Daoy (cell line): ENCODE data around the gene FBN2. TPM values are rescaled to one million over a fixed set of nuclear protein-coding genes. Genes with fewer than 3 reads are reported as not detected.
A peak's percentile ranks its signal among the peaks of the same experiment; 100 is the strongest.

Source experiments
- DNase-seq: peaks from one replicate; pipeline ENCODE4 v3.0.0-alpha.2; 2015; ENCODE audit warnings: low read depth
- total RNA-seq: library from RNA; depleted of rRNA; stranded (reverse); fragments of >200 nt; shearing (Covaris generic); gene quantifications from 2 replicates; pipeline ENCODE4 v1.2.3, GENCODE V29; 2014; rRNA removed

Gene FBN2
- 18.7 and 19.1 TPM in 2 replicates for total RNA-seq

DNA sequence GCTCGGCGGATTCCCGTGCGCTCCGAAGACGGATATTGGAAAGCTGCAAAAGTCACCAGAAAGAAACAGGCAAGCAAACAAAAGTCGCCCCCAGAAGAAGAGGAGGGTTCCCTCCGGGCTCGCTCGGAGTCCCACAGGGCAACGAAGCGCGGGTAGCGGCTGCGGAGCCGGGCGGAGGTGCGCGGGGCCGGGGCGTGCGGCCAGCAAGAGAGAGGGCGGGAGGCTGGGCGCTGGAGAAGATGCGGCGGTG is at the start of gene FBN2:
Gene FBN2, minus strand, starts transcription at position 246 of the 250 bp plus-strand sequence. CDS start 642 bp downstream, outside the sequence.
- DNase-seq, result no peak

DNA sequence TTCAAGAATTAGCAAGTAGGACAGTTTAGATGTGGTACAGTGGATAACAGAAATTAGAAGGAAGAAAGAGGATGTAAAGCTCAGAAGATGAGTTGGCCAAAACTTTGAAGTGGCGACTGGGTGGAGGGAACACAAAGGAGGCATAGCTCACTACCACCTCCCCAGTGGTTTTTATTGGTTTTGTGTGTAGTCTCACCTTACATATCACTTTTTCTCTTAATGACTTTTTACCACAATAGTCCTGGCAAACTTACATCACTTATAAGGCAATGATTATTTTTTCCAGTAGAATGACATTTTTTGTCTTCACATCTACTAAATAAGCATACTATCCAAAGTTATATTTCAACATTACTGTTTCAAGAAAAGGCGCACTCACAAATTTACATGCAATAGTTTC is 49.2 kb upstream of the FBN2 start:
- DNase-seq, result no peak

DNA sequence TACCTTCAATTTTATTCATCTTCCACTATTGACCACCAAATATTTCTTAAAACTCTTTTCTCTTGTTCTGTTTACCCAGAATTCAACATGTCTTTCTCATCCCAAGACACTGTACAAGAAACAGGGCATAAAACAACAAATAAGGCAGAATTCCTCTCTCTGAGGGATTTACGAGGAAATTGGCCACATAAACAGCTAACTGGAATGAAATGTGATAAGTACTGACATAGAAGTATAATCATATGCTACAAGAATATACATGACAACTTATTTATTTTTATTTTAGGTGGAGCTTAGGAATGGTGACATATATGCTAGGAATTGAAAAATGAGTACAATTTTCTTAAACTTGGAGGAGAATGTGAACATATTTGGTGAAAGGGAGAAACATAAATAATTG is 48.8 kb upstream of the FBN2 start:
- DNase-seq, result no peak

DNA sequence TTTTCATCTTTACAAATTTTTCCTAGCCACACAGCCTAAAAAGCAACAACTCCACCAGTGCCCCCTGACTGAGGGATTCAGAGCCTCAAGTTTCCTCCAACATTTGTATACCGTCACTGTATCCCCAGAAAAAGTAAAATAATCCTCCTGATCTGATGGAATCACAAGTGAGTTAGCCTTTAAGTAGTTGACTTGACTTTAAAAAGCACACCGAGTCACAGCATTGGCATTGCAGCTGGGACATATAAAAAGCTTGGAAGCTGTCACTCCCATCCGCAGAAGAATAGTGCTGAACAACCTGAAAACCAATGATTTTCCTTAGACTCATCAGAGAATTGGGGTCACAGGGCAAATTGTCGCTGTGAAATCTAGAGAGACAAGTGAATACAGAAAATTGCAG is 41.6 kb upstream of the FBN2 start:
- no peak for DNase-seq

DNA sequence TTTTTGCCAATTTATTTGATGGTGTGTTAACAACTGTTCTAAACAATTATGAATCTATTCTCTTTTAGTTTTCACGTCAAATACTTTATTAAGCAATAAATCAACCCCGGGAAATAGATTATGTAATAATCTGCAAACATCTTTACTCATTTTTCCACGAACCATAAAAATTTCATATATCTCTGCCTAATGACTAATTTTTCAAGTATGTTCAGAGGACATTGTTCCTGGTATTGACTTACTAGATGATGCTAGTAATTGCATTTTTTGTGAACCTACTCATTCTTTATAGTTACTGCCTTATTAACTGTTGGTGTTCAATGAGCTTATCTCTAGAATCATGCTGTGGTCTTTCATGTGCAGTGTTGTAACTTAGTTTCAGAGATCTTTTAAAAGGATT is 41.0 kb upstream of the FBN2 start:
- no peak for DNase-seq

DNA sequence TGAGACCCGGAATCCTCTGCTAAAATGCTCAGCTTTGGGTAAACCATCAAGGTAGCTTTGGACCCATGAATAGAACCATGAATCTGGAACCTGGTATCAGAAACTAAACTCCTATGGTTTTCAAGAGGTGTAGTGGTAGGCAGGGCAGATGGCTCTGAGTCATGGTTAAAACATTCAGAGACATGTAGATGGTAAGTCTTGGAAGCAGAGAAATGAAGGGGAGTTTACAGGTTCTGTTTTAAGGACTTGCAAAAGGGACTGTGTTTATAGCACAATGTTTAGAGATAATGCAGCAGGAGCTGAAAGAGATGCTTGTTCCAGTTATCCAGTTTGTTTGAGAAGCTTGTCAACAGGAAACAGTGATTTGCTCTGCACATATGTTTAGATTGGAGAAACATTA is 36.0 kb upstream of the FBN2 start:
- DNase-seq, result peak; percentile 28

DNA sequence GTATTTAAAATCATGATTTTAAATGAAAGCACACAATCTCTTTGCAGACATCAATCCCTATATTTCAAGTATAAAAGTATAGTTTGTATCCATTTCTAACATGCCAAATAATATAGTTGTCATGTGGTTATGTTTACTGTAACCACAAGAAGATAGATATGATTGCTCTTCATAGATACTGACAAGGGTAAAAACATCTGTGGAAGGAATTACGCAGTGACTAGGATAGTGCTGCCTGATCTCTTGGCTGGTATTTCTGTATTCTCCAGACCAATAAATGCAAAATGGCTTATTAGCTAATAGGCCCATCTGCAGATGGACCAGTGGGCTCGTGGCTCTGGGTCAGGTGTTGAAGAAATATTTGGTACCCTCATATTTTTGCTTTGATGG is 34.9 kb upstream of the FBN2 start:
- DNase-seq, result no peak

DNA sequence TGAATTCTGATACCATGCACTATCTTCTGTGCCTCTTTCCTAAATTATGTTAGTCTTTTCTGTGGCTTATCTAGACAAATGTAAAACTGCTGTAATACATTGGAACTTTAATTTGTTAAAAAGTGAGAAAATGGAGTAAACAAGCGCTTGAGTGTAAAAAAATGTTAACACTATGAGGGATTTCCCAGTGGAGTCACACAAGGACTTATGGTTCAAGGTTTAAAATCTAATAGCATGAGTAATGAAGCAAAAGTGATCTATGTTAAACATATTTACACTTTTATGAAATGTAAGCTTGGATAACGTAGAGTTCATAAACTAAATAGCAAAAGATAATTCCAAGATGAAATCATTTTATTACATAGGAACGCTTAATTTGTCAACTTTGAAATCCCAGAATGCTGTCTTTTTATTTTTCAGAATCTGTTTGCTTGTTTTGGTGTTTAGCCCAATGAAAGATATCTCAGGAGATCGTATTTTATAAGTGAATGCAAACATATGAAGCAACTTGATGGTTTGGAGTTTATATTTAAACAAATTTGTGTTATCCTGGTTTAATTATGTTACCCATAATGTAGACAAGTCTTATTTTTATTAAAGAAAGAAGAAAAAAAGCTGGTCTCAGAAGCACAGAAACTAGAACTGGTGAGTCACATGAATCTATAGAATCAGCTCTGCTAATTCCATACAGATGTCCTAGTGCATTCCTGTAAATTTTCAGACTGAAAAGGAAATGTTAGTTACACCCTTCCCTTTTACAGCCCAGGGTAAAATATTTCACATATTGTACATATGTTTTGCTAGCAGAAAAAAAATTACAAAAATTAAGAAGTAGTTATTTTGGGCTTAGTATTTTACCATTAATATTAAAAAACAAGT is 34.2 kb upstream of the FBN2 start:
- no peak for DNase-seq

DNA sequence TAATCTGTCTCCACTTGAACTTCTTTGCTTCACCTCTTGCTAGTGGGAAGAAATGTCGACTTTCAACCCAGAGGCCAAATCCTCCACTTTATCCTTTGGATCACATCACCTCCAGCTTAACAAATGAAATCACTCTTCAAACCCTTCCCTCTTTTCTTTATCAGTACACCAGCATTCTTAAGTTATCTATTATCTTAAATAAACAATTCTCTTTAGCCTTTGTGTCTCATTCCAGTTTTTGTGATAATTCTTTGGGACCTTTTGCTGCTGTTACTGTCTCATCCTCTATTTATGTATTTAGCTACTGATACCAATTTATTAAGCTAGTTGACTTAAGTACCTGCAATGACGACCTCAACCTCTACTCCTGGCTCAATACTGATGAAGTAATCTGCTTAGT is 28.1 kb upstream of the FBN2 start:
- no peak for DNase-seq

DNA sequence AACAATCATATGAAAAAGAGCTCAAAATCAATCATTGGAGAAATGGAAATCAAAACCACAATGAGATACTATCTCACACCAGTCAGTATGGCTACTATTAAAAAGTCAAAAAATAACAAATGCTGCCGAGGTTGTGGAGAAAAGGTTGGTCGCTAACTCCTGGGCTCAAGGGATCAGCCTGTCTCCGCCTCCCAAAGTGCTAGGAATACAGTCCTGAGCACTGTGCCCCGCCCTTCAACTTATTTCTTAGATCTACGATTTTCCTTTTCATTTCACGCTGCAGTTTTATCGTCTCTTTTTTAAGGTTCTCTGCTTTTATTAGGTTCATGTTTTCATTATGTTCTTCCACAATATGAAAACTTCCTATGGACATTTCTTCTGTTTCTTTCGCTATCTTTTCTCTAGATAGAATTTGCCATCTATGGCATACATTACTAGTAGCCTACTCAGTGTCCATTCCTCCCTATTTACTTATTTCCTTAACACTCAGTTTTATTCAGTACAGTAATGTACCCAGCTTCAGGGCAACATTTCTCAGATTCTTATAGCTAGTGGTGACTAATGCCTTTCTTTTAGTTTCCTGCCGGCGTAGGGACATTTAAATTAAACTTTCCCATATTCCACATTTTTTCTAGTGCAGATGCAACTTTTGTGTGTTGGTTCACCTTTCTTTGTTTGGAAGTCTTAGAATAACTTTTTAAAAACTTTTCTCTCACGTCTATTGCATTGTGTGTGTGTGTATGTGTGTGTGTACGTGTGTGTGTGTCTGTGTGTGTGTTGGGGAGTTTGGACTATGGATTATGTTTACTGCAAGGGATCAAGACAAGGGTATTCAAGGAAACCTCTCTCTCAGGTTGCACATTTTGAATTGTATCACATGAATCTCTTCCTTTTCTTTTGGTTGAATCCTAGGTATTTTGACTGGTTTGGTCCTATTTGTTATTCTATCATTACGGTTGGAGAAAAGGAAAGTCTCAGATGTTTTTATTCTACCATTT is 21.6 kb upstream of the FBN2 start:
- no peak for DNase-seq

DNA sequence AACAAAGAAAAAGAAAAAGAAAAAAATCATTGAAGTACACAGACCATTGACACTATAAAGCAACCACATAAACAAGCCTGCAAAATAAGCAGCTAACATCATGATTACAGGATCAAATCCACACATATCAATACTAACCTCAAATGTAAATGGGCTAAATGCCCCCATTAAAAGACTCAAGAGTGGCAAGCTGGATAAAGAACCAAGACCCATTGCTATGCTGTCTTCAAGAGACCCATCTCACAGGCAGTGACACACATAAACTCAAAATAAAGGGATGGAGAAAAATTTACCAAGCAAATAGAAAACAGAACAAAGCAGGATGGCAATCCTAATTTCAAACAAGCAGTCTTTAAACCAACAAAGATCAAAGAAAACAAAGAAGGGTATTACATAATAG is 15.7 kb upstream of the FBN2 start:
- no peak for DNase-seq

DNA sequence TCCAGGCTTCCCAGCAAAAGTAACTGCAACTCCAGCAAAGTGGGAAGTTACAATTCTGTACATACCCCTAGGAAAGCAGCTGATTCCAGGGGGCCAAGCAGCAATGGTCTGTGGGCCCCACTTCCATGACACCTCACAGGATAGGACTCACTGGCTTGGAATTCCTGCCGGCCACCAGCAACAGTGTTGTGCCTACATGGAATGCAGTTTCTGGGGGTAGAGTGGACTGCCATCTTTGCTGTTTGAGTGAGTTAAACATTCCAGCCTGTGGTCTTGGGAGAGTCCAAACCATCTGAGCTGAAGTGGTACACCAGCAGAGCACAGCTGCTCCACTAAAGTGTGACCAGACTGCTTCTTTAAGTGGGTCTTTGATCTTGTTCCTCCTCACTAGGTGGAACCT is 13.4 kb upstream of the FBN2 start:
- peak; percentile 32 for DNase-seq

DNA sequence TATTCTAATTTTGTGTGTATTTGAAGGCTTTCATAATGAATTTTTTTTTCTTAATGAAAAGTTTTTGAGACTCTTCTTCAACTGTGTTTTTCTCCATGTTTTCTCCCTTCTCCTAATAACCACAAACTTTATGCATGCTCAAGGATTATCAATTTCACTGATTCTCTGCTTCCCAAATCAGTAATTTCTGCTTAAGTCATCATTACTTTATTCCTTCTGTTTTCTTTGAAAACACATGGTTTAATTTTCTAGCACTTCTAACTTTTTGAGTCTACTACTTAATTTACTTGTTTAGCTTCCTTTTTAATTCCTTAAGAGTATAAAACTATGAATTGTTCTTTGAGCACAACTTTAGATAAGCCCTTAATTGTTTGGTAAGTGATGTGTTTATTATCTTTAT is 11.5 kb upstream of the FBN2 start:
- no peak for DNase-seq

DNA sequence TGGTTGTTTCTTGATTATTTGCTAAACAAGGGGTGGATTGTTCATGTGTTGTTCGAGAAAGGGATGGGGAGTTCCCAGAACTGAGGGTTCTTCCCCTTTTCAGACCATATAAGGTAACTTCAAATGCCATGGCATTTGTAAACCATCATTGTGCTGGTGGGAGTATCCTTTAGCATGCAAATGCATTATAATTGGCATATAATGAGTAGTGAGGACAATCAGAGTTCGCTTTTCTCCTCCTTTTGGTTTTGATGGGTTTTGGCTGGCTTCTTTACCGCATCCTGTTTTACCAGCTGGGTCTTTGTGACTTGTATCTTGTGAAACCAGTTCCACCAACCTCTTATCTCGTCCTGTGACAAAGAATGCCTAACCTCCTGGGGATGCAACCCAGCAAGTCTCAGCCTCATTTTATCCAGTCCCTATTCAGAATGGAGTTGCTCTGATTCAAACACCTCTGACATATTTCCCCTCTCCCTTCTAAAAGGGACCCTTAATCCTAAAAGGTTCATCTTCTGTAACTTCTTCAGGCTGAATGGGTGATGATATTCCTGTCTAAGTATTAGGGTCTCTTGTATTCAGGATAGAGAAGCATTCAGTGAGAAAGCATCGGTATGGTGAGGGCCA is 8.7 kb upstream of the FBN2 start:
- DNase-seq, result no peak

DNA sequence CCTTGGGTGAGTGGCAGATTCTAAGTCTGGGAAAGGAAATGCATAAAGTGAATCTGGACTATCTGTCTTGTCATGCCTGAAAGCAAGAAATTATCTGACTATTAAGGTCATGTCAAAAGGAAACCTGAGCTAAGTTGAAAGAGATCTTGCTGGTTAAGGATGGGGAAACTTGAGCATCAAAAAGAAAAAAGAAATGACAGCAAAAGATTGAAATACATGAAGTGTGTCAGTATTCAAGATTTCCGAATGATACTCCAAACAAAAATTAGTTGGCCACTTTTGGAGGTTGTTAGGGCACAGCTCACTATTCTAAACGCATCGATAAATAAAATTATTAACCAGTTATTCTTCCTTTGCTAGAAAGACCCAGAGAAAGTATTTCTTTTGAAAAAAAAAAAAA is 3.3 kb upstream of the FBN2 start:
- DNase-seq, result no peak

DNA sequence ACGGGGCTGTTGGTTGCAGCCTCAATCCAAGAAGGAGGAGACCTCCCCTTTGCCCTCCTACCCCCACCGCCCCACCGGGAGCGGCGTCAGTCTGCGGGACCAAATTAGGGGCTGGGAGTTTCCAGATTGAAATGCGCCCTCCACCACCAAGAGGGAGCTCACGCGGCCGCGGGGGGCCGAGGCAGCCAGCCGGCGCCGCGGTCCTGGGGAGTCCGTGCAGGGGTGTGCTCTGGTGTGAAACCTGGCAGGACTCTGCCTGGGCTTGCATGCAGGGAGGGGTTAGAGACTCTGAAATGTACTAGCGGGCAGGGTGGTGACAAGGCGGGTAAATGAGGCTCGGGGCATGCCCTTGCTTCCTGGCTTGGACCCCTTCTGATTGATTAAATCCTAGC is 989 bp upstream of the FBN2 start:
- DNase-seq, result peak; percentile 30

DNA sequence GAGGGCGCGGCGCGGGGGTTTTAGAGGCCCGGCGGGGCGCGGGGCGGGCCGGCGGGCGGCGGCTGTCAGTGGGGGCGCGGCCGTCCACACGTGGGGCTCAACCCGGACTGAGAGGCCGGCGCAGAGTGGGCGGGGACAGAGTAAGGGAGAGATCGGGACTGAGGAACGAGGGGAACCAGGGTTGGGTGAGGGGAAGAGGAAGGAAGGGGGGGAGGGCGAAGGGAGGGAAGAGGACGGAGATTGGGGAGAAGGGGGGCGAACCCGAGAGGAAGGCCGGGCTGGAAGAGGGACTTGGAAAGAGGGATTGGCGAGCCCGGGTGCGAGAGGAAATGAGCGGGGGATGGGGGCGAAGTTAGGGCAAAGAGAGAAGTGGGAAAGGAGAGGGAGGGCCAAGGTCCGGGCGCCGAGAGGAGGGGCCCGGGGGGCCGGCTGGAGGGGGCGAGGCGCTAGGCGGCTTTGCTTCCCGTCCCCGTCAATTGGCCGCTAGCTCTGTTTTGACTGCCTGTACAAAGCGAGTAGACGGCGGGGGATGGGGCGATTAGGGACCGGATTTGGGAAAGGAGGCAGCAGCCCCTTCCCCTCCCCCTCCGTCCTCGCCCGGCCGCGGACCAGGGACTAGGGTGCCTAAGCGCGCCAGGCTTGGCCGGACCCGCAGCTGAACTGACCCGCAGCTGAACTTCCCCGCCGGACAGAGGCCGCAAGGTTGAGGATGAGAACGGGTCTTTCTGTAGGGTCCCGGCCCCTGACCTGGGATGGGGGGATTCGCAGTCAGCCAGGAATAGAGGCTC is 399 bp upstream of the FBN2 start:
- DNase-seq, result peak; percentile 85

DNA sequence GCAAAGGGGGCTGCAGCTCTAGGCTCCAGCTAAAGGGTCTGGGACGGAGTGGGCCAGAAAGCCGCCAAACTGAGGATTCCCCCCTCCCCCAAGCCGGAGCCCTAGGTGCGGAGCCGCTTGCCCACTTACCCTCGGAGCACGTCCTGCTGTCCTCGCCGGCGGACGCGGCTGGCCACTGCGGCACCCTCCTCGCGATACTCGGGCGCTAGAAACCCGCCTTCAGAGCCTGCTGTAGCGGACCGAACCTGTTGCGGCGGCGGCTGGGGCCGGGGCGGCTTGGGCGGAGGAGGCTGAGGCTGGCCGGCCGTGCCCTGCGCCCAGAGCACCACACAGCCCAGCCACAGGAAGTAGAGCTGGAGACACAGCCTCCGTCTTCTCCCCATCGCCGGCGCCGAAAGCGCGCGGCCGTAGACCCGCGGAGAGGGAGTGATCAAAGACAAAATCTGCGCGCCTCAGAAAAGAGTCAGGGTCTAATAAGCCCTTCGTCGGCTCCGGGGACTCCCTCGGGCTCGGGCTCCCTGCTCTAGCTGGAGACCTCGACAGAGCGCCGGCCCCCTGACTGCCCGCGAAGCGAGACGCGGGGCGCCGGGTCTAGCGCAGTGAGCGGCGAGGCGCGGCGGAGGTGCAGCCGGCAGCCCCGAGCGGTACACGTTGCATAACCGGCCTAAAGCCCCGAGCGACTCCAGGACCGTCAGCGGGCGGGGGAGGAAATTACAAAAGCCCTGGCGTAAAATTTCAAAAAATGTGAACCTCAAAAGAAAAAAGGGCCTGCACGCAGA is 635 bp downstream of the FBN2 start:
- peak; percentile 66 for DNase-seq

DNA sequence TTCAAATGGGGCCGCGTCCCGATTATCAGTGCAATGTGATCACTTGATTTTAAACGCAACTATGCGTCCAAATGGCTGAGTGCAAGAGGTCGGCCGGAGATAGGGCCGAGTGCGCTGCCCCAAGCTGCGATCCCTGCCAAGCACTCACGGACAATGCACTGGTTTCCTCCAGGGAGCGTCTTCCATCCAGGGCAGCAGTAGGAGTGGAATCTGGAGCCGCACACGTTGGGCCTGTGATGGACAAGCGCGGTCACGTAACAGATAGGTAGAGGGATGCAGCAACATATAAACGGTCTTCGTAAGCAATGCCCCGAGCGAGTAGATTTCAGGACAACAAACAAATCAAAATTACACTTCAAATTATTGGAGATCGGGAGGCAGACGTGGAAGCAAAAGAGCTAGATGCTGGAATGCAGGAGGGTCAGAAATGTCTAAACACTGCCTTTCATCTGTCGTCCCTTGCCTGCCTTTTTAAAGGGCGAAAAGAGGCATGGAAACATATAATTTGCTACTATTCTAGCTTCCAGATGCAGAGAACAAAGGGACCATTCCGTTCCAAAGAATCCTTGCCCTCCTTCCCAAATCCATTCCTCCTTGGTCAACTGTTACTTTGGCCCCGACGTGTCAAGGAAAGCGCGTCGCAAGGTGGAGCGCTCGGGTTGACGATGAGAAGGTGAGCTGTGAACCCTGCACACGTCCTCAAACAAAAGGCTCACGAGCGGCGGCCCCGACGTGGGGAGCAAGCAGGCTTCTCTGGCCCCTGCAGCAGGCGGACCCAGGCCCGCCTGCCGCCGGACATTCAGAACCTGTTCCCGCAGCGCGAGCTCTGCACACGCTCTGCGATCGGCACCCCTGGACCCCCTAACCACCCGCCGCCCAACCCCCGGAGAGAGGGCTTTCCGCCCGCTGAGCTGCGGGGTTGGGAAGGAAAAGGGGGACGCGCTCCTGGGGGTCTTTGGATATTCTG is 1.5 kb downstream of the FBN2 start:
- peak; percentile 42 for DNase-seq

DNA sequence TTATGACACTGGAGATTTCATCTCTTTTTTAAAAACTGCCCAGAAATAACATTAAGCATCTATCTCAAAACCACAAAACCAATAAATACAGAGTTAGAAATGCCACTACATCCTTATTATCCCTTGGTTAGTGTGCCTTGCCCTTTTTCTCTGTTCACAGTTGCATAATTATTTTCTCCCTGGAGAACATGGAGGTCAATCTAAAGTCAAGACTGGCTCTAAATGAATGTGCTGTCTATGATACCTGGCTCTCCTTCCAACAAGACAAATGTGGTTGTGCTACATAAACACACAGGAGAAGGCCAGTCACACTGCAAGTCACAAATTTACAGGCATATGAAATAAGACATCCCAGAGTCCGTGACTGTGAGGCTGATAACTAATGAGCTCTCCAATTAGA is 2.8 kb downstream of the FBN2 start:
- no peak for DNase-seq
